ENCODE data around the gene DDX17.

Gene DDX17

GRCh38 chr22:38467438-38467903 lies 38.6 kb downstream of the DDX17 start:
- DNase-seq (ENCODE audit: low read depth, low spot score) = no peak
- H3K4me3 ChIP-seq (ENCODE audit: low read depth, low read length) = peak overlapping the region; percentile 94
- CTCF ChIA-PET = interaction anchor here (1.1 kb wide), 1 partner anchor 14 kb away, joined by 3 read pairs; no protein-coding TSS in a partner anchor
- no peak for TF ChIP-seq CTCF (IDR thresholded peaks at IDR 0.05; ENCODE audit: insufficient read depth, low read length, missing control alignments)
- POLR2A ChIA-PET = interaction anchor here (0.6 to 1.4 kb wide), 2 partner anchors 16 to 273 kb away, joined by 3 to 4 read pairs; no protein-coding TSS in a partner anchor

DNA sequence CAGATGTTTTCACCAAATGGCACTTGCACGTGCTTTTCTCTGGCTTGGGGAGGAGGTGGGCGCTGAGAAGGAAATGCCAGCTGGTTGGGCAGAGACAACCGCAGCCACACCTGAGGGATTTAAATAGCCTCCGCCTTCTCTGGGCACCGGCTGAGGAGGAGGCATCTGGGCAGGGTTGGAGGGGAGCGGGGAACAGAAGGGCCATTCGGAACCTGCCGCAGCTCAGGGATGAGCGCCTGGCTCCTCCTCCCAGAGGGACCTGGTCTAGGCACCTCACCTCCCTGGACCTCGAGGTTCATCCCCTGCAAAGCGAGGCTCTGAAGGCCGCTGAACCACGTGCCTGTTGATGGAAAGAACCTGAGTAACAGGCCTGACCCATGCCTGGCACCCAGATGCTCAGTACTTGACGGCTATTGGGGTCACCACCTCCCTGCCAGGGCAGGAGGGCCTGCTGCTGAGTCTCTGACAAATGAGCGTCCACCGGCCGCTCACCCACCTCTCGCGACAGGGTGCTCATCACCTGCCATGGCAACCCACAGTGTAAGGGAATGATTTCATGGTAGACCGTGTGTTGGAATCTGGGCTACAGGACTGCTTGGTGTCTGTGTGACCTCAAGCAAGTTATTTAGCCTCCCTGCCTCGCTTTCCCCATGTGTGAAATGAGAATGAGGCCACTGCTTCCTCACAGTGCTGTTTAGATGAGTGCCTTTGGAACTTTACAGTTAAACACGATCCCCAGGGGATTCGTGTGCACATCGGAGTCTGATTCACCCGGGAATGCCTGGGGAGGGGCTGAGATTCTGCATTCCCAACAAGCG lies 40.2 kb downstream of the DDX17 start:
- no peak for DNase-seq (ENCODE audit: low read depth, low spot score)
- no peak for TF ChIP-seq CTCF (IDR thresholded peaks at IDR 0.05; ENCODE audit: insufficient read depth, low read length, missing control alignments)
- POLR2A ChIA-PET = no interaction called here
- CTCF ChIA-PET = no interaction called here
- H3K4me3 ChIP-seq (ENCODE audit: low read depth, low read length) = no peak overlapping the region

DNA sequence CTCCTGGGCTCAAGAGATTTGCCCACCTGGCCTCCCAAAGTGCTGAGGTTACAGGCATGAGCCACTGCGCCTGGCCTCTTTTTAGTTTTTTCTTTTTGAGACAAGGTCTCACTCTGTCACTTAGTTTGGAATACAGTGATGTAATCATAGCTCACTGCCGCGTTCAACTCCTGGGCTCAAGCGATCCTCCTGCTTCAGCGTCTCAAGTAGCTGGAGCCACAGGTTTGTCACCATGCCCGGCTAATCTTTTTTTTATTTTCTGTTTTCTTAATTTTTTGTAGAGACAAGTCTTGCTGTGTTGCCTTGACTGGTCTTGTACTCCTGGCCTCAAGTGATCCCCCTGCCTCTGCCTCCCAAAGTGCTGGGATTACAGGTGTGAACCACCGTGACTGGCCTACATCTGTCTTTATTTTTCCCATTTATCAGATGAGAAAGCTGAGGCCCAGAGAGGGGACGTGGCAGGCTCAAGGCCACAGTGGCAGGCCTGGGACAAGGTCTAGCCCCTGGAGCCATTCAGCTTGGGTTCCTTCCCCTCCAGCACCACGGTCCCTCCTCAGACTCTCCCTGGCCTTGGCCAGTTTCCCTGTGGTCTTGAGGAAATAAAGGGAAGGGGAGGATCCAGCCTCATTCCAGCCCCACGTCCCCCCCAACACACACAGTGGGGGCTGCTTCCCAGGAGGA lies 41.0 kb downstream of the DDX17 start:
- ChIA-PET POLR2A (no interaction called here), CTCF (no interaction called here)
- no peak overlapping the region for H3K4me3 ChIP-seq (ENCODE audit: low read depth, low read length)
- no peak for TF ChIP-seq CTCF (IDR thresholded peaks at IDR 0.05; ENCODE audit: insufficient read depth, low read length, missing control alignments)
- no peak for DNase-seq (ENCODE audit: low read depth, low spot score)

- H3K4me3 ChIP-seq (ENCODE audit: low read depth, low read length) = no peak overlapping the region
- no peak for TF ChIP-seq CTCF (IDR thresholded peaks at IDR 0.05; ENCODE audit: insufficient read depth, low read length, missing control alignments)
- ChIA-PET POLR2A (no interaction called here), CTCF (interaction anchor here (0.9 to 1.5 kb wide), 3 partner anchors 10 to 109 kb away, joined by 3 read pairs; no protein-coding TSS in a partner anchor)
- DNase-seq (ENCODE audit: low read depth, low spot score) = no peak
These were observed 42.9 kb downstream of the DDX17 start for GRCh38 chr22:38462960-38463784.

DNA sequence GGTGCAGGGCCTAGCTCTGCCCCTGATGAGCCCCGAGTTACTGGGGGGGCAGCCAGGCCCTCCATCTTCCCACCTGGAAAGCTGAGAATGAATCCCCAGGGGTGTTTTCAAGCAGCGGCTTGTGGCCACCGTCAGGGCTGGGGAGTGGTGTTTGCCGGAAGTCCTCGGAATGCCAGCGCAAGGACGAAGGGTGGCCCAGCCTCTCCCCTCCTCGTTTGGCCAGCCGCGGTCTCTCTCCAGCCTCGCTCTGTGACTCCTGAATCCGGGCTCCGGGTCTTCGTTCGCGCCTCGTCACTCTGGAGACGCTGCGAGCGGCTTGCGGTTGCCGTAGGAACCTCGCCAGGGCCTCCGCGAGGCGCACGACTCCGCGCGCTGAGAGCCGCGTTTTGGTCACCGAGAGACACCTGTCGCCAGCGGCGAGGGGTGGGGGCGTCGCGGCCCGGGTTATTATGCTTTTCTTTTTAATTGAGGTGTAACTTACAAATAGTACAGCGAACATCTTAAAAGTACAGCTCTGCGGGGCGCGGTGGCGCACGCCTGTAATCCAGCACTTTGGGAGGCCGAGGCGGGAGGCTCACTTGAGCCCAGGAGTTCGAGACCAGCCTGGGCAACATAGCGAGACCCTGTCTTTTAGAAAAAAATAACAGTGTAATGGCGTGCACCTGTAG lies 44.6 kb downstream of the DDX17 start:
- DNase-seq (ENCODE audit: low read depth, low spot score) = no peak
- H3K4me3 ChIP-seq (ENCODE audit: low read depth, low read length) = no peak overlapping the region
- TF ChIP-seq CTCF (IDR thresholded peaks at IDR 0.05; ENCODE audit: insufficient read depth, low read length, missing control alignments) = no peak
- POLR2A ChIA-PET = no interaction called here
- CTCF ChIA-PET = interaction anchor here (0.6 to 1.5 kb wide), 4 partner anchors 109 to 220 kb away, joined by 3 read pairs; no protein-coding TSS in a partner anchor
